Osteocyte (in vitro differentiated cells): ENCODE measurements around the gene C2orf92. TPM values are rescaled to one million over a fixed set of nuclear protein-coding genes. Genes with fewer than 3 reads are reported as not detected.

ENCODE experiments used
- DNase-seq: peaks from one replicate; pipeline ENCODE4 v3.0.0; 2021; ENCODE audit warnings: mixed read lengths; ENCODE audit not compliant: unreplicated experiment; ENCODE audit errors: extremely low spot score
- H3K27ac Mint-ChIP-seq: one replicate; pipeline ENCODE4 v1.8.0; 2021; ENCODE audit warnings: mild to moderate bottlenecking, mixed read lengths; ENCODE audit not compliant: unreplicated experiment
- H3K27me3 Mint-ChIP-seq: one replicate; pipeline ENCODE4 v1.8.0; 2021; ENCODE audit warnings: mixed read lengths; ENCODE audit not compliant: unreplicated experiment
- H3K36me3 Mint-ChIP-seq: one replicate; pipeline ENCODE4 v1.8.0; 2021; ENCODE audit warnings: mixed read lengths; ENCODE audit not compliant: unreplicated experiment
- H3K4me1 Mint-ChIP-seq: one replicate; pipeline ENCODE4 v1.8.0; 2021; ENCODE audit warnings: mixed read lengths; ENCODE audit not compliant: unreplicated experiment
- H3K4me3 Mint-ChIP-seq: one replicate; pipeline ENCODE4 v1.8.0; 2021; ENCODE audit warnings: mild to moderate bottlenecking, moderate library complexity, mixed read lengths; ENCODE audit not compliant: unreplicated experiment
- H3K9me3 Mint-ChIP-seq: one replicate; pipeline ENCODE4 v1.8.0; 2021; ENCODE audit warnings: mixed read lengths; ENCODE audit not compliant: unreplicated experiment
- CTCF ChIP-seq: fragments of 200-600 bp; sonication (generic); IDR thresholded peaks from 2 replicates; pipeline ENCODE4 v1.5.0; 2021; ENCODE audit warnings: antibody characterized with exemption, mild to moderate bottlenecking, moderate library complexity
- total RNA-seq: library from RNA; stranded (reverse); gene quantifications from 2 replicates; pipeline ENCODE4 v1.2.1, GENCODE V29; 2021

Gene C2orf92
- total RNA-seq, 1 donor from 2014 or later: 13.7 TPM

GRCh38 chr2:97724073-97724410 lies 54.5 kb downstream of the C2orf92 start:
- DNase-seq: no peak
- Mint-ChIP-seq H3K4me3 (no peak overlapping the region), H3K36me3 (no peaks in the 10 kb centered on the region), H3K9me3 (no peaks in the 10 kb centered on the region), H3K27me3 (peaks cover 2% of the 10 kb centered on the region), H3K27ac (no peak overlapping the region), H3K4me1 (peaks cover 8% of the 10 kb centered on the region)
- no peak for TF ChIP-seq CTCF

- H3K4me1 Mint-ChIP-seq: peaks cover 8% of the 10 kb centered on the region
- no peak overlapping the region for H3K4me3 Mint-ChIP-seq
- H3K9me3 Mint-ChIP-seq: no peaks in the 10 kb centered on the region
- no peaks in the 10 kb centered on the region for H3K36me3 Mint-ChIP-seq
- DNase-seq: no peak
- H3K27me3 Mint-ChIP-seq: peaks cover 2% of the 10 kb centered on the region
- TF ChIP-seq CTCF: no peak
- no peak overlapping the region for H3K27ac Mint-ChIP-seq
Observed at GRCh38 chr2:97724501-97724900, 55.0 kb downstream of the C2orf92 start.

- TF ChIP-seq CTCF: no peak
- H3K4me1 Mint-ChIP-seq: peaks cover 8% of the 10 kb centered on the region
- H3K36me3 Mint-ChIP-seq: no peaks in the 10 kb centered on the region
- H3K27ac Mint-ChIP-seq: no peak overlapping the region
- no peaks in the 10 kb centered on the region for H3K9me3 Mint-ChIP-seq
- no peak overlapping the region for H3K4me3 Mint-ChIP-seq
- no peaks in the 10 kb centered on the region for H3K27me3 Mint-ChIP-seq
- no peak for DNase-seq
Observed at GRCh38 chr2:97724946-97725688, 55.6 kb downstream of the C2orf92 start.

- H3K36me3 Mint-ChIP-seq: no peaks in the 10 kb centered on the region
- no peaks in the 10 kb centered on the region for H3K9me3 Mint-ChIP-seq
- no peaks in the 10 kb centered on the region for H3K27me3 Mint-ChIP-seq
- TF ChIP-seq CTCF: no peak
- no peak overlapping the region for H3K4me3 Mint-ChIP-seq
- no peak for DNase-seq
- H3K27ac Mint-ChIP-seq: no peak overlapping the region
- peaks cover 8% of the 10 kb centered on the region for H3K4me1 Mint-ChIP-seq
Observed at GRCh38 chr2:97726261-97727064, 57.0 kb downstream of the C2orf92 start.

GRCh38 chr2:97727296-97727695 lies 57.8 kb downstream of the C2orf92 start:
- H3K27ac Mint-ChIP-seq: no peak overlapping the region
- no peaks in the 10 kb centered on the region for H3K27me3 Mint-ChIP-seq
- H3K4me1 Mint-ChIP-seq: peaks cover 8% of the 10 kb centered on the region
- no peaks in the 10 kb centered on the region for H3K9me3 Mint-ChIP-seq
- no peak for DNase-seq
- H3K4me3 Mint-ChIP-seq: no peak overlapping the region
- no peaks in the 10 kb centered on the region for H3K36me3 Mint-ChIP-seq
- no peak for TF ChIP-seq CTCF
